Suppressor macrophage treated with lipopolysaccharide for 4 hours (primary cell): Measurements from ENCODE around the gene C6orf52.
"Not testable (repeated sequence)": the region's sequence is repeated elsewhere in the genome, so short reads cannot be mapped to it uniquely, and the experiment has no call there.

Experiments used
- DNase-seq: peaks from one replicate; pipeline ENCODE4 v3.0.0-alpha.2; 2020

The C6orf52 gene

GRCh38 chr6:10695086-10695657, 756 bp upstream of the C6orf52 start:
- DNase-seq, result no peak

- no peak for DNase-seq
Observed at GRCh38 chr6:10692965-10693538, 1.4 kb downstream of the C6orf52 start.

- DNase-seq, result no peak
Observed at GRCh38 chr6:10690651-10691445, 3.6 kb downstream of the C6orf52 start.

GRCh38 chr6:10687582-10687981, 6.8 kb downstream of the C6orf52 start:
- no peak for DNase-seq

GRCh38 chr6:10686901-10687300, 7.5 kb downstream of the C6orf52 start:
- DNase-seq, result no peak

GRCh38 chr6:10685092-10685915, 9.1 kb downstream of the C6orf52 start:
- no peak for DNase-seq

GRCh38 chr6:10684618-10685017, 9.8 kb downstream of the C6orf52 start:
- no peak for DNase-seq

- no peak for DNase-seq
Observed at GRCh38 chr6:10682355-10682988, 11.9 kb downstream of the C6orf52 start.

GRCh38 chr6:10681795-10682194, 12.6 kb downstream of the C6orf52 start:
- no peak for DNase-seq

- DNase-seq, result no peak
Observed at GRCh38 chr6:10678456-10678855, 16.0 kb downstream of the C6orf52 start.

- no peak for DNase-seq
Observed at GRCh38 chr6:10676403-10676802, 18.0 kb downstream of the C6orf52 start.

GRCh38 chr6:10668126-10668917, 26.1 kb downstream of the C6orf52 start:
- no peak for DNase-seq

- not testable (repeated sequence) for DNase-seq
Observed at GRCh38 chr6:10665595-10665994, 28.8 kb downstream of the C6orf52 start.

GRCh38 chr6:10662742-10663141, 31.7 kb downstream of the C6orf52 start:
- no peak for DNase-seq

- no peak for DNase-seq
Observed at GRCh38 chr6:10662207-10662606, 32.2 kb downstream of the C6orf52 start.

GRCh38 chr6:10660431-10661191, 33.8 kb downstream of the C6orf52 start:
- DNase-seq, result not testable (repeated sequence)

- no peak for DNase-seq
Observed at GRCh38 chr6:10659699-10660348, 34.6 kb downstream of the C6orf52 start.

- no peak for DNase-seq
Observed at GRCh38 chr6:10658910-10659698, 35.3 kb downstream of the C6orf52 start.

GRCh38 chr6:10655508-10656055, 38.8 kb downstream of the C6orf52 start:
- DNase-seq, result peak; percentile 74
